HG02610 (cell line): ENCODE data around the gene AQP2.
"Not testable (repeated sequence)": the region's sequence is repeated elsewhere in the genome, so short reads cannot be mapped to it uniquely, and the experiment has no call there.

Experiments
- ATAC-seq: cut with Tn5 transposase; IDR thresholded peaks from one replicate; pipeline ENCODE4 v1.9.1; 2021; ENCODE audit warnings: mild to moderate bottlenecking, moderate library complexity; ENCODE audit not compliant: unreplicated experiment

AQP2 gene

DNA sequence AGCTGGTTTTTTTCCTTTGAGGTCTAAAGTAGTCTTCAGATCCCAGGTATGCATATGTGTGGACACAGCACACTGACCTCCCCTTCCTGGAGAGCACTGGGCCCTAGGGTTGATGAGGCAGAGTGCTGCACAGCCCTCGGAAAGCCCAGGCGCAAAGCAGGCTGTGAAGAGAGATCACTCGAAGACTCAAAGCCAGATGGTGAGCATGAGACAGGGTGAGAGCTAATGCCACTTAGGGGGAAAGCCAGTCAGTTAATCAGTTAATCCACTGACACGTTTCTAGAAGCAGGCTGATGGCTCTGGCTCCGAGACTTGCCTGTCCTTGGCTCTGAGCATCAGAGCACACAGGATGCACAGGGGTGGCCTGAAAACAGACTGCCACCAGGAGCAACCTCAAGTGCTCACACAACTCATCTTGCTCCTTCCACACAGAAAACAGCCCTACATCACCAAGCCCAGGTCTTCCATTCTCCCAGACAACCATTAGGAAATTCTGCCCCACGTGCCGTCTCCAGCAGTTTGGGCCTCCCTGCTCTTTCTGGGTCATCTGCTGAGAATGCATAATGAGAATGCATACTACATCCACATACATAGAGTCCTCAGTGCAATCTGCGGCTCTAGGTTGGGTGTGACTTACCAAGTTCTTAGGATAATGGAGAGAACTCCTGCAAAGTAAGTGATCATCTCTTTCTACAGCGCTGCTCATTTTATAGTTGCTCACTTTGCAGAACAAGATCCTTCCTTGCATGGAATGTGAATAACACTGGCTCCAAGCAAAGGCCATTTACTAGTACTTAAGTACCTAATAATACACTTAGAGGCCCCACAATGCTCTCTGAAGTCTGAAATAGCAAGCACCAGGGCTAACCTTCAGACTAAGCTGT lies 34.2 kb downstream of the AQP2 start:
- no peak for ATAC-seq

DNA sequence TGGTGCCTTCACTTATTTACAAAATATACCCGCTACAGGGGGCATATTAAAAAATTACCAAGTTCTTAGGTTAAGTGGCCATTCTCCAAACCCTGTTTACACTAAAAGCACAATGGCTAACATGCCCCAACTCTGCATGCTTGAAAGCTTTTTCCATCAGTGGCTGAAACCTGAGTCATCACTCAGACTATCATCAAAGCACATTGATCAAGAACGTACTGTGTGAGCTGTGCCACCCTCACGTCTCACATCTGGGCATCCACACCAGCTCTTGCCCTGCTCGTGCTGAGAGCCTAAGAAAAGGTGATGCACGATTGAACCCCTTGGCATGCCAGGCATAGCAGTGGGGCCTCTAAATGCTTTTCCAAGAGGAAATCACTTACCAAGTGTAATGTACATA lies 35.4 kb downstream of the AQP2 start:
- ATAC-seq: no peak

DNA sequence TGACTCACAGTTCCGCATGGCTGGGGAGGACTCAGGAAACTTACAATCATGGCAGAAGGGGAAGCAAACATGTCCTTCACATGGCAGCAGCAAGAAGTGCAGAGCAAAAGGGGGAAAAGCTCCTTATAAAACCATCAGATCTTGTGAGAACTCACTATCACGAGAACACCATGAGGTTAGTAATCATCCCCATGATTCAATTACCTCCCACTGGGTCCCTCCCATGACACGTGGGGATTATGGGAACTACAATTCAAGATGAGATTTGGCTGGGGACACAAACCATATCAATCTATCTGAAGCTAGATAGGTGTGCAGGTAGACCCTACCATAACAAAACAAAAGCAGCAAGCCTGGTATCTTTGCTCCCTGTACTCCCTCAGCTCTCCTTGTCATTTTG lies 35.9 kb downstream of the AQP2 start:
- ATAC-seq: not testable (repeated sequence)

DNA sequence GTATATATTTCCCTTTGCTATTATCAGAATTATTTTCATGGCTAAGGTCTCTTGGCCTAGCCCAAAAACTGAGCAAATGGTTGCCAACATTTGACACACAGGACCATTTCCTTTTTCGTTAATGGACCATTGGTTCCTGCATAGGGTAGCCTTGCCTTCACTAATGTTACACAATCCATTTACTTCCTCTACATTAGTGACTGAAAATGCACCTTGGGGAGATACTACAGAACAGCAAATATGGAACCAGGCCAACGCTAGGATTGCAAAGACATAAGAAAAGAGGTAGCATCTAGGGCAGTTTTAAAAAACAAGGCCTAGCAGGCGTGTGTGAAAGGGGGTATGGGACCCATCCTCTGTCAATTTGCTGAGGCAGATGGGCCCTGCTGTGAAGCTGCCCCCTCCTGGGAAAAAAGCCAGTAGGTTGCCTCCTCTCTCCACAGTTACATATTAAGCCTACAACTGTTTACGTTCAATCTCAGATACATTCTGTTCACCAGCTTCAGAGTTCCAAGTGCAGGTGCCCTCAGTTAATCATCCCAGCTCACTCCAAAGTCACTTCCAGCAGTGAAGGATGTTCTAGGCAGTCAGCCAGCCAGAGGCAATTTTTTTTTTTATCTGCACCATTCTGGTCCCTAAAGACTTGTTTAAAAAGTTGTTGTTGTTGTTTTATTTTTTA lies 37.2 kb downstream of the AQP2 start:
- no peak for ATAC-seq

DNA sequence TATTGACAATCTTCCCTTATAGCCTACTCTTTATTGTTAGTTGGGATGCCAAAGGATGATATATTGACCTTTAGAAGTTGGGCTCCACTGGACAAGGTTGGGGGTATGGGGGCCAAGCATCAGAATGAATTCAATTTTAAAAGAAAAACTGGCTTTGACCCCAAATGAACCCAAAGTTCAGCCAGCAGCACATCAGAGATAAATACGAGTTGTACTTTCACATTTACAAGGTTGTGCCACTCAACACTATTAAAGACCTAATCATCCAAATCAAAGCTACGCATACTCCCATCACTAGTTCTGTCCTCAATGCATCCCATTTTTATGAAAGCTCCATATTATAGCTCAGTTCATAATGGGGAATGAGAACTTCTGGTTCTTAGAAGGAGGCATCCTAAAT lies 38.9 kb downstream of the AQP2 start:
- ATAC-seq: not testable (repeated sequence)

DNA sequence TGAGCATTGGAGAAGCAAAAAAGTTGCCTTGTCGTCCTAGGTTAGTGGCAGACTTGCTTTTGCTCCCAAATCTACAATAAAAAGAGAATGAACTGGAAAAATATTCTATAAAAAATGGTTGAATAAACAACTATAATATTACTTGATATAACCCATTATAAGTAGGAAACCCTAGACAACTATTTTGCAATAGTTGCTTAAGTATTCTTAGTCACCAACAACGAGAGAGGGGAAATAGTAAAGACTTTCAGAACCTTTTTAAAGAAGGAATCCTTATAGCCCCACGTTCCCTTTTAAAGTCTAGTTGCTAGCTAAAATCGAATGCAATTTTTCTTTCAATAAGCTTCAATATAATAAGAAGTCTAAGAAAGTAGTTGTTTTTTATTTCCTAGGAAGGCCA lies 39.7 kb downstream of the AQP2 start:
- no peak for ATAC-seq

DNA sequence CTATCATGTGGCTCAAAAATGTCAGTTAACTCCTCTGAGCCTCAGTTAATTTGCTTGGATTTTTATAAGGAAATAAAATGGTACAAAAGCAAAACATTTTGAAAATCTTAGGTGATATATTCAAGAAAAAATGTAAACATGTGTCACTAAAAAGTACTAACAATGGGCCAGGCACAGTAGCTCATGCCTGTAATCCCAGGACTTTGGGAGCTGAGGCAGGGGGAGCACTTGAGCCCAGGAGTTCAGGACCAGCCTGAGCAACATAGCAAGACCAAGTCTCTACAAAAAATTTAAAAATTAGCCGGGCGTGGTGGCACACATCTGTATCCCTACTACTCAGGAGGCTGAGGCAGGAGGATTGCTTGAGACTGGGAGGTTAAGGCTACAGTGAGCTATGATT lies 47.9 kb downstream of the AQP2 start:
- ATAC-seq: no peak

DNA sequence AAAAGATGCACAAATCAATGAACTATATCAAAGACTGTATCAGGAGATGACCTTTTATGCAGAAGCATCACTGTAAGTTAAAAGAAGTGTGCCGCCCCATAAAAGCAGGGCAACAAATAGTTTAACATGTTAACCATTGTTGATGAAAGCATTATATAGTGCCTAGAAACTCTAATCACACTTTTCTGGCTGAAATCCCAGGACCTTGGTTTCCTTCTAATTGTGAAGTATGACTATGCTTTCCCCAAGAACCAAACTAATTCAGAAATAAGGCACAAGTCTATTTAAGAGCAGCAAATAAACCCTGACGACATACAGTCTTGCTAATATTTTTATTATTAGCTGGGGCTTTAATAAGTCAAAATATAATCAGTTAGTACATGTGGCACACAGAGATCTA lies 53.1 kb downstream of the AQP2 start:
- ATAC-seq: no peak

DNA sequence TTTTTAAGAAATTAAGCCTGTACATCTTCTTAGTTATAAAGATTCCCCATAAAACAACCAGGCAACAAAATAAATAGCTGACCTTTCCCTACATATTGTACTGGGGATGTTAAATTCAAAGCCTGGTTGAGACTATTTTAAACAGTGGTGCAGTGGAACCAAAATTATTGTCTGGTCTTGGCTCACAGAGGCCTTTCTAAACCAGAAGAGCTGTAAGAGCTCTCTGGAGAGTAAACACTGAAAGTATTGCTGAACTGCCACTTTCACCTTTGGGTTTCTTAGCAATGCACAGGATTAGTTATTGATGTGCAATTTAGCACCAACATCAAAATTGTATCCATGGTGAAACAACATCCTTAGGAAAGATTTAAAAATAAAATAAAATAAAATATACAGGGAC lies 54.2 kb downstream of the AQP2 start:
- no peak for ATAC-seq

DNA sequence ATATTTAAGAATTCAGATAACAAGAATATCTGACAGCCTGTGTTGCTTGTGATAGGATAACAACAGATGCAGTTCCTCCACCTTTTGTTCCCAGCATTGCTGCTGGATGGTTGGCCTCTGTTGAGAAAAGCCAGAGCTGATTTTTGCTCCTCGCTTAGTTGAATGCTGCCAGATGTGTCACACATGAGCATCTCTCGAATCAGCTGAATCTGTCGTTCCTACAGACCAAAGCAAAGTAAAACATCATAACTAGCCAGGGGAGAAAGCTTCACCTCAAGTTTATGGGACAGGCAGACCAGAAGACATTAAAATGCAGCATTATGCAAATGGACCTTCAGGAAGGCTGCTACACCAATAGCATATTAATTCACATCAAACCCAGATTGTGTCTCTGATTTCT lies 54.6 kb downstream of the AQP2 start:
- ATAC-seq: no peak

DNA sequence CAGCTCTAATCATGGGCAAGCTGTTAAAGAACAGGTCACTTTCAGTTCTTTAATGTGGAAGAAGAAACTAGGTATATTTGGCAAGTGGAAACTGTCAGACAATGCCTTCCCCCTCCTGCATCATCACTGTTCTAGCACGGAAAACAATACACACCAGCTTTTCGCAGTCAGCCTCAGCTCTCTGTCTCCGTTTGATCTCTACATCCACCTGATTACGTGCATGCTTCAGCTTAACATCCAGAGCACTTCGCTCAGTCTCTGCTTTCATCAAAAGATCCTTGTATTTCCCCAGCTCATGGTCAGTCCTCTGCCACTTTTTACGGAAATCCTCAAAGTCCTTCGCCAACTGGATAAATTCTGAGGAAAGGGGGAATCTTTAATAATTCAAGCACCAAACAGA lies 55.7 kb downstream of the AQP2 start:
- no peak for ATAC-seq

DNA sequence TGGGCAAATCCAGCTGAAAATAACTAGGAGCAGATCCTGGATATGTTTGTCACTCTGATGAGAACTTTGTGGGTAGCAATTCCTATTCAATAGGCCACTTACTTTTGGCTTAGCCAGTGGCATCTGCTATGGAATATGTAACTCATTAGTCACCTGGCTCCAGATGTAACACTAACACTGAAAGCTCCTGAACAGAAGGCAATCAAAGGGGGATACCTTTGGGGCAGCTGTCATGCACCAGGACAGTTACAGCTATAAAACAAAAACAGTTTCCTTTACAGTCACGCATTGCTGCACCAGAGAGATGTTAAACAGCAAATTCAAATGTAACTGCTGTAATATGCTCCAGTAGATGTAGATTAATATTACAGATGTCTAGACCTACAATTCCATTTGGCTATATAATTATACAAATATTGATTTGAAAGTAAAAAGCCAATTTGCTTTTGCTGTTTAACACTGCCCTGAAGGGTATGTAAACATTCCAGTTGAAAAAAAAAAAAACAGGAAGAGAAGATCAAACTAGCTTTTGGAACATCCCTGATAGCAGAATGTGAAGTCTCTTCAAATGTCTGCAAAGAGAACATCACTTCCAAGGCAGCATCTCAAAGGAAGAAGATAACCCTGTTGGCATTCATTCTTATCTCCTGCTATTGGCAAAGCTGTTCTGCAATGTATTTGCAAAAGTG lies 56.4 kb downstream of the AQP2 start:
- ATAC-seq: no peak
